GM19193 (cell line): Measurements from ENCODE around the gene CHRNA9.

Experiments used
- POLR2A ChIP-seq: IDR thresholded peaks from 4 replicates; pipeline ENCODE4 v1.6.1; 2011; ENCODE audit not compliant: insufficient read depth, insufficient read length; ENCODE audit errors: extremely low read depth

Gene CHRNA9

GRCh38 chr4:40394236-40394635 lies 59.1 kb downstream of the CHRNA9 start:
- no peak for TF ChIP-seq POLR2A

- TF ChIP-seq POLR2A: no peak
Measured at GRCh38 chr4:40395166-40395900, 60.2 kb downstream of the CHRNA9 start.

GRCh38 chr4:40395908-40396793 lies 61.0 kb downstream of the CHRNA9 start:
- TF ChIP-seq POLR2A: no peak

DNA sequence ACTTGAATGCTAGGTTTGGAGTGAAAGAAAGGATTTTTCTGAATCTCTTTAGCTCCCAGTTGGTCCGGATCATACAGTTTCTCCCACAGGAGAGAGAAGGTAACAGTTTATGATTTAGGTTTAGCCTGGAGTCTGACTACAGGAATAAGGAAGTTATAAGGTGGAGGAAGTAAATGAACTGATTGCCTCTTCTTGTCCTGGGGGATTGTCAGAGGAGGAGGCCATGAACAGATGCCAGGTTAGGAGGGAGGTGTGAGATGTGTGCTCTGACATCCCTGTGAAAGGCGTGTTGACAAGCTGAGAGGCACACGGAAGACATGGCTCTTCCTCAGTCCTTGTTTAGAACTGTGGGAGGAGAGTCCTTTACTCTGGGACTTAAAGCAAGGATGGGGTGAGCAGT lies 64.4 kb downstream of the CHRNA9 start:
- TF ChIP-seq POLR2A: no peak

DNA sequence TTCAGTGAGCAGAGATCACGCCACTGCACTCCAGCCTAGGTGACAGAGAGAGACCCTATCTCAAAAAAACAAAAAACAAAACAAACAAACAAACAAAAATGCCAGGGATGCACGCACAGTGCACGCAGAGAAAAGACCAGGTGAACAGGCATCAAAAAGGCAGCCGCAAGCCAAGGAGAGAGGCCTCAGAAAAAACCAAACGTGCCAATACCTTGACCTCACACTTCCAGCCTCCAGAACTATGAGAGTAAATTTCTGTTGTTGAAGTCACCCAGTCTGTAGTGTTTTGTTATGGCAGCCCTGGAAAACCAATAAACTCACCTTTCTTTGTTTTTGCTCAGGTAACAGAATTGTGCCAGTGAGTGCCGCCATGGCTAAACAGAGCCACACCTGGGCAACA lies 66.0 kb downstream of the CHRNA9 start:
- TF ChIP-seq POLR2A: no peak

GRCh38 chr4:40401631-40402030 lies 66.5 kb downstream of the CHRNA9 start:
- no peak for TF ChIP-seq POLR2A

GRCh38 chr4:40402556-40402955 lies 67.4 kb downstream of the CHRNA9 start:
- no peak for TF ChIP-seq POLR2A

DNA sequence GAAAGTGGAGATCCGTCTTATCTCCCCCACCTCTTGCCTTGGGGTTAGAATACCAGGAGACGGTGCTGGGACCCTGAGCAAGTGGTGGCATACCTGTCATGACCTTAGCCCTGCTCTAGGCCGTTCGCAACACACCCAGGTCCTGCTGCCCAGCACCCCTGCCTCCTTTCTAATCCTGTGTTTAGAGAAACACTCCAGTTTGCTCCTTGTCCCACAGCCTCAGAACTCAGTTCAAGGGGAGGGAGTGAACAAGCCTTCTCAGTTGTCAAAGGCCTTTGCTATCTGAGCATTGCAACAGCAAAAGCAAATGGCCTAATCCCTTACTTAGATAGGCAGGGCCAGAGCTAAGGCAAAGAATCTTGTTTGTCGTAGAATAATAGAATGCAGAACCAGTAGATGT lies 67.9 kb downstream of the CHRNA9 start:
- no peak for TF ChIP-seq POLR2A
